ENCODE data around the gene ARMC2.

DNA sequence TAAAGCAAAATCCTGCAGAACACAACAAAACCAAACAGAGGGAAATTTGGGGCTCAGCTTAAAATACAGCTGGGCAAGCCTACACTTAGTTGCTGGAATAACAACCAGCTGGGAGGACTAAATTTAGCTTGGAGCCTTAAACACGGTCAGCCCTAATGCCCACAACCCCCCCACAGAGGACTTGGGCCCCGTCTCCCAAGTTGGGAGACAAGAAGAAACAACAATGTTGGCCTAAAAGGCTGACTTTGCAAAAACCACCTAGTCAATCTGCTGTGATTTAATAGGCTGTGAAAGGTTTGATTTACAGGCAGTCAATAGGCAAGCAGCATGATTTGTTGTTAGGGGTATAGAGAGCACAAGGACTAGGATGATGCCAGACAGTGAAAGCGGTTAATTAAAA, 40.3 kb upstream of the ARMC2 start:
- TF ChIP-seq POLR2A (IDR thresholded peaks at IDR 0.05; ENCODE audit: low read length) (no peak), GATA1 (IDR thresholded peaks at IDR 0.05; ENCODE audit: low read depth, low read length) (no peak)

All from erythroblast (primary cell).